Adrenal gland (tissue), 5 donors: ENCODE measurements around the gene COMT.

Experiments
- CTCF ChIP-seq, 6 experiments: fragments of 450-650 bp in 4 of 6; fragments of 200-600 bp in 2 of 6; sonication (generic) in 1 of 6; IDR thresholded peaks; 1 replicate in 5 of 6; 2 replicates in 1 of 6; pipeline versions ENCODE4 v1.5.1 to v1.8.0; 2016 to 2021; ENCODE audit warnings: antibody characterized with exemption in 6 of 6, mild to moderate bottlenecking in 2 of 6, moderate library complexity in 1 of 6
- POLR2A ChIP-seq, 2 donors: fragments of 450-650 bp; IDR thresholded peaks; one replicate each; pipeline ENCODE4 v1.6.1; 2017; ENCODE audit warnings: antibody characterized with exemption in 2 of 2, mild to moderate bottlenecking in 2 of 2, moderate library complexity in 1 of 2
- donor health status: DM: no; HTN: no; CAD: no.

DNA sequence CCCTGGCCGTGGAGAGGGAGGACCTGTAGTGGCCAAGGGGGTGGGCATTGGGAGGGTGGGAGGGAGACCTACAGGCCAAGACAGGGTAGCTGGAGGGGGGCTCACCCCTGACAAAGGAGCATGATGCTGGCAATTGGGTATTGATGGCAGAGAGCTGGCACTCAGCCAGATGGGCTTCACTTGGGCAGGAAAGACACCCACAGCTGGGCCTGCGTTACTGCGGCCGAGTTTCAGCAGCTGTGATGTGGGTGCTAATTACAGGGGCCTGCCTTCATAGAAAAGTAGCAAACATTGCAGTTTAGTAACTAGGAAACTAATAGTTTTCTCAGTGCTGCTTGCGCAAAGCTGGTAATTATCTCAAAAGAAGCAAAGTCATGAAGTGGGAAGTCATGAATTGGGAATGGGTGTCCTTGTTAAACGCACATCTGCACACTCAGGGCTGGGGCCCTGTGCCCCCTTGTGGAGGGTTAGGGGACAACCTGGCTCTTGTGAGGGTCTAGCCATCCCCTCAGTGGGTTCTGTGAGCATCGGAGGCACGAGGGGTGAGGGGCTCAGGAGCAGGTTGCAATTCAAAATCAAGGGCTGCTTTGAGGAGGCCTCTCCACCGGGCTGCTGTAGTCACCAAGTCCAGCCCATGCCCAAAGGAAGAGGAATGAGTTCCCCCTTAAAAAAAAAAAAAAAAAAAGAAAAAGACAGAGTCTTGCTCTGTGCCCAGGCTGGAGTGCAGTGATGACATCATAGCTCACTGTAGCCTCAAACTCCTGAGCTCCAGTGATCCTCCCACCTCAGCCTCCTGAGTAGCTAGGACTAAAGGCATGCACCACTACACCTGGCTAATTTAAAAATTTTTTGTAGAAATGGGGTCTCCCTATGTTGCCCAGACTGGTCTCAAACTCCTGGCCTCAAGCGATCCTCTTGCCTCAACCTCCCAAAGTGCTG lies 24.5 kb downstream of the COMT start:
- TF ChIP-seq CTCF (IDR thresholded peaks at IDR 0.05) = no peak
- TF ChIP-seq POLR2A (IDR thresholded peaks at IDR 0.05) = no peak
